Activated T-cell treated with anti-CD3 and anti-CD28 coated beads, Interleukin-2, amount 50 U/mL, for 1 hour (primary cell): ENCODE results near the gene PICK1.

Experiments
- DNase-seq: peaks from one replicate; pipeline ENCODE4 v3.0.0-alpha.2; 2020

PICK1 gene

DNA sequence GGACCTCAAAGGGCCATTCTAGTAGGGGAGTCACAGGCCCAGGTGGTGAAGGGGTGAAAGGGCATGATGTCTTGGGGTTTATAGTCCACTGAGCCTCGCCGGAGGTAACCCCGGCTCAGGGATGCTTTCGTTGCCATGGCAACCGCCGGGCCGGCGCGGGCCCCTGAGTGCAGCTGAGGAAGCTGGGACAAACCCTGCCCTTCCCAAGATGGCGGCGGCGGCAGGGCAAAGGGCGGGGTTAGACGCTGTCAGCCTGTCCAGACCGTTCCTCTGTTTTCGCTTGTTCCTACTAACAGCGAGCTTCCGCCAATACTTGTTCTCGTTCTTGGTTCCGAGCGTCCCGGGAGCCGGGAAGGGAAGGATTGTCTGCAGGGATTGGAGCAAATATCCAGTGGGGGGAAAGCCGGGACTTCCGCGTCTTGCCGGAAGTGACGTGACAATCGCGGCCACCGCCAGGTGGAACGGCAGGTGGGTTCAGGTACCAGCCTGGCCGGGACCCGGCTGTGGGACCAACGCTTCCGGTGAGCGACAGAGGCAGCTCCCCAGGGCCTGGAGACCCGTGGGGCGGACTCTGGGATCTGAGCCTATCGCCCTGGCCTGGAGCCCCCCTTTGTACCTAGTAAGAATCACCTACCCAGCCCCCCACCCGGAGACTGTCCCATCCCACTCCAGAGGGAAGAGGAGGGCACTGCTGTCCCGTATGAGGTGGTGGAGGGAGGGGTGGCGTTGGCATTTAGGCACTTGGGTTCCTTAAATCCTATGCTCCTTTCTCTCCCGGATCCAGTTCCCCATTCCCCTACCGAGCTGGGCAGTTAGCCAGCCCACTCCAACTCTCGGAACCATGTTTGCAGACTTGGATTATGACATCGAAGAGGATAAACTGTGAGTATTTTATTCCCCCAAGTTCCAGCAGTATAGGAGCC lies at the start of gene PICK1:
Gene PICK1, plus strand, starts transcription at position 436 of the 923 bp plus-strand sequence. Its CDS starts 406 bp downstream, at position 842.
- DNase-seq = peak; percentile 83

DNA sequence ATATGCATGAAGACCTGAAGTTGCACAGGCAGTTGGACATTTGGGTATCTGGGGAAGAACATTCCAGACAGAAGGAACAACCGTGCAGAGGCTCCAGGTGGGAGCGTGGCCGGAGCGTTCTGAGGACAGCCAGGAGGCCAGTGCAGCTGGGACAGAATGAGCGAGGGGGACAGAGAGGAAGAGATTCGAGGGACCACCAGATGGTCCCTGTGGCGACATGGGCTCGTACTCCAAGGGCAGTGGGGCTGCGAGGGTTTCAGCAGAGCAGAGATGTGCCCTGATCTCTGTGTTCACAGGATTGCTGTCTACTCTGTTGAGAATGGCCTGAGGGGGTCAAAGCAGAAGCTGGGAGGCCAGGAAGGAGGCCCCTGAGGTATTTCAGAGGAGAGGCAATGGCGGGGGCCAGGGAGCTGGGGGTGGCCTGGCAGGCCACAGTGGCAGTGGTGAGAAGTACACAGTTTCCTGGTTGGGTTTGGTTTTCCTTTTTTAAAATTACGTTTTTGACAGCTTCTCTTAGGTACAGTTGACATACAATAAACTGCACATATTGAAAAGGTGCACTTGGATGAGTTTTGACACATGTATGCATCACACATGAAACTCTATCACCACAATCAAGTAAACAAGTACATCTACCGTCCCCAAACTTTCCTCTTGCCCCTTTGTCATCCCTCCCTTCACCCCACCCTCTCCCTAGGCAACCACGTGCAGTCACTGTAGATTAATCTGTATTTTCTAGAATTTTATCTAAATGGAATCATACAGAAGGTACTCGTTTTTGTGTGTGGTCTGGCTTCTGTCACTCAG lies 48.0 kb upstream of the PICK1 start:
- DNase-seq = no peak

GRCh38 chr22:38012604-38013072 lies 44.6 kb upstream of the PICK1 start:
- DNase-seq = no peak

DNA sequence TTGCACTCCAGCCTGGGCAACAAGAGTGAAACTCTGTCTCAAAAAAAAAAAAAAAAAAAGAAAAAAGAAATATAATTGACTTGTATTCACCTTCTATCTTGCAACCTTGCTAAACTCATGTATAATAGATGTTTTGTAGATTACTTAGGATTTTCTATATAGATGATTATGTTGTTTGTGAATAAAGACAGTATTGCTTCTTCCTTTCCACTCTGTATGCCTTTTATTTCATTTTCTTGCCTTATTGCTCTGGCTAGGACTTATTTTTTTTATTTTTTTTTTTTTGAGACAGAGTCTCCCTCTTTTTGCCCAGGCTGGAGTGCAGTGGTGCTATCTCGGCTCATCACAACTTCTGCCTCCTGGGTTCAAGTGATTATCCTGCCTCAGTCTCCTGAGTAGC lies 43.1 kb upstream of the PICK1 start:
- no peak for DNase-seq

DNA sequence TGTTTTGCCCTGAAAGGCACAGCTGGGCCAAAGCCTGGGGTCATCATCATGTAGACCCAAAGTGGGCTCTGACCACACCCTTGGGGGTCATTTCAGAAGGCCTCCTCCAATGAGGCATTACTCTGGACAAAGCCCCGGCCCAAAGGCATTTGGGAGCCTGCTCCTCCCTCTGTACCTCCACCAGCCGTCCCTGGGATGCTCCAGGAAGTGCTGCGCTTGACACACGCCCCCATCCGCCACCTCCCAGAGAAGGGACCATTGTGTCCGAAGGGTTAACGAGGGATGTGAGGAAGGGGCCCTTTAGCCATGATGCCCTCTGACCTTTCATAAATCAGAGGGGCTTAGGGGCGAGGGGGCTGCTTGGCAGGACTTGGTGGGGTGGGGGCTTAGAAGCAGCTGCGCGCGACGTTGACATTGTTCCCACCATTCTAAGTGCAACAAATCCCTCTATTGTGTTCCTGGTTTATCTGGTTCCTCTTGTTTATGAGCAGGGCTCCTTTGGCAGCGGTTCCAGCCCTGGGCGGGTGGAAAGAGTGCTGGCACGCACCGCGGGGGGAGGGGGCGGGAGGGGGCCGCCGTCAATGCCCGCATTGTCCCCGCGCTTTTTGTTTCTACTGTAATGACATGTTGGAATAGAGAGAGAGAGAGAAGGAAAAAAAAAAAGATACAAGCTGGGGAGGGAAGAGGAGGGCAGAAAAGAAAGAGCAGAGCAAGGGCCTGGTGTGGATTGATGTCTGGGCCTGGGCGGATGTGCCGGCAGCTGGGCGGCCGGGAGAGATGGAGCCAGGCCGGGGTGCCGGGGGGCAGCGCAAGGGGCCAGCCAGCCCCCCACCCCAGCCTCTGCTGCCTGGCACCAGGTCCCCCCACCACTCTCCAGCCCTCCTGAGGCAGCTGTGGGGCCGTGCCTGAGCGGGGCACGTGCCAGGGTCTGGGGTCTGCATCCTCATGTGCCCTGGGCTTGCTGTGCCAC lies 40.7 kb upstream of the PICK1 start:
- no peak for DNase-seq

DNA sequence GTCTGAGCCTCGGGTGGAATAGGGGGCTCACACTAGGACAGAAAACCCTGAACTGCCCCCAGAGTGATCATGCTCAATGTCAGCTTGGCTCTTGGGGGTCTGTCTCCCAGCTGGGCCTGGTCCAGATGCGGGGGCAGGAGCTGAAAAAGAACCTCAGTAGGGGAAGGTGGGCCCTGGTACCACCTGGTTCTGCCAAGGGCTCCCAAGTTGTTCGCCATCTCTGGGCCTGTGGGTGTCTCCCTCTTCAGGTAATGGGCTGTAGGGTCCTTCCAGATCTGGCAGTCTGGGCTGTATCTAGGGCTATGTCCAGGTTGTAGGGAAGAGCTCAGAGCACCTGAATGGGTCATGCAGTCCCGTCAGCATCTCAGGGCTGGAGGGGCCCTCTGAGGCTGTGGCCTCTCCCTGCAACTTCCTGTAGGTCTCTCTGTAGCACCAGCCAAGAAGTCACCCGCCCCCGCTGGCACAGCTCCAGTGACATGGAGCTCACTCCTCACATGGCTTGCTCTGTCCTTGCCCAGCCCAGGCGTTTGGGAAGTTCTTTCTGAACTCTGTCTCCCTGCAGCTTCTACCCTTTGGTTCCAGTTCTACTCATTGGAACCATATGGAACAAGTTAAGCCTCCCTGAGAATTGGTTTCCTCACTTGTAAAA lies 39.8 kb upstream of the PICK1 start:
- DNase-seq = no peak

DNA sequence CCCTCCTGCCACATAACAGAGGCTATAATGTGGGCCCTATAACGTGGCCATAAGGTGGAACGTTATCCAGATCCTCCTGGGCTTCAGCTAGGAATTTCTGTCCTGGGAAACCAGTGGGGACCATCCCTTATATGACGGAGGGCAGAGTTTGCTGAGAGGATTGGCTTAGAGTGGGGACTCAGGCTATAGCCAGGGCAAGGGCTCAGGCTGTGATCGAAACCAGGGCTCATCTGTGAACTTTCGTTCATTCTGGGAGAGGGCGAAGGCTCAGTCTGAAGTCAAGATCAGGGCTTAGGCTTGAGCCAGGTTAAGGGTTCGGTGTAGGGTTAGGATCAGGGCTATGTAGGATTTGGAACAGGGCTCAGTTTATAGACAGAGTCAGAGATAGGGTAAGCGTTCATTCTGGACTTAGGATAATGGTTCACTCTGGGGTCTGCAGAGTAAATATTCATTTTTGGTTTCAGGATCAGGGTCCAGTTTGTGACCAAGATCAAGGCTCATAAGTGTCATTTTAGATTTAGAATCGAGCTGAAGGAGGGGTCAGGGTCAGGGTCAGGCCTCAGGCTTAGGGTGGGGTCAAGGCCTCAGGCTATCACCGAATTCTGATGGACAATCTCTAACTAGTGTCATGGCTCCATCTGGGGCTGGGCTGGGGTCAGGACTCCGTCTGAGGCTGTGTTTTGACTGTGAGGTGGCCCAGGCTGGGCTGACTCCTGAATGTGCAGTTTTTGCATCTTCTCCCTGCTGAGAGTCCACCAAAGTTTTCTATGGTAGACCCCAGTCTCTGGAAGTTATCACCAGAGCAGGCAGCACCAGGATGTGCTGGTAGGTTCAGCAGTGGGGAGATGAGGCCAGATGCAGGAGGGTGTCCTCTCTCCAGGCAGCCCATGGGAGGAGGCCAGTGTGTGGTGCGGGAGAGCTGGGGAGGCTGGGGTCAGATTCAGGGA lies 39.0 kb upstream of the PICK1 start:
- DNase-seq = no peak

GRCh38 chr22:38018938-38019827 lies 38.0 kb upstream of the PICK1 start:
- DNase-seq = no peak

DNA sequence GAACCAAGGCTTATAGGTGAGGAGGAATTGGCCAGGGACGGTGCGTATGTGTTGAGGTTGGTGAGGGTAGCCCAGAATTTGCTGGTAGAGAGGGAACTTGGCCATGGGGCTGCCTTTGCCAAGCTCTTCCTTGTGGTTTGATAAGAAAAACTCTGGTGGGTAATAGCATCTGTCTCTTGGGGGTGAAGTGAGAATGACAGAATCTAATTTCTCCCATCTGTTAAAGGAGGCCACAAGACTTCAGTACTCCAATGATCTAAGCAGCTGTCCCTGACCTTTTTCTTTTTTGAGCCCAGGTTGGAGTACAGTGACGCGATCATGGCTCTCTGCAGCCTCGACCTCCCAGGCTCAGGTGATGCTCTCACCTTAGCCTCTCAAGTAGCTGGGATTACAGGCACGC lies 36.0 kb upstream of the PICK1 start:
- no peak for DNase-seq

- no peak for DNase-seq
Measured at GRCh38 chr22:38023045-38023444, 34.2 kb upstream of the PICK1 start.

- DNase-seq = no peak
Measured at GRCh38 chr22:38025514-38025913, 31.7 kb upstream of the PICK1 start.

GRCh38 chr22:38026130-38027111 lies 30.8 kb upstream of the PICK1 start:
- no peak for DNase-seq

GRCh38 chr22:38027487-38027886 lies 29.7 kb upstream of the PICK1 start:
- no peak for DNase-seq

DNA sequence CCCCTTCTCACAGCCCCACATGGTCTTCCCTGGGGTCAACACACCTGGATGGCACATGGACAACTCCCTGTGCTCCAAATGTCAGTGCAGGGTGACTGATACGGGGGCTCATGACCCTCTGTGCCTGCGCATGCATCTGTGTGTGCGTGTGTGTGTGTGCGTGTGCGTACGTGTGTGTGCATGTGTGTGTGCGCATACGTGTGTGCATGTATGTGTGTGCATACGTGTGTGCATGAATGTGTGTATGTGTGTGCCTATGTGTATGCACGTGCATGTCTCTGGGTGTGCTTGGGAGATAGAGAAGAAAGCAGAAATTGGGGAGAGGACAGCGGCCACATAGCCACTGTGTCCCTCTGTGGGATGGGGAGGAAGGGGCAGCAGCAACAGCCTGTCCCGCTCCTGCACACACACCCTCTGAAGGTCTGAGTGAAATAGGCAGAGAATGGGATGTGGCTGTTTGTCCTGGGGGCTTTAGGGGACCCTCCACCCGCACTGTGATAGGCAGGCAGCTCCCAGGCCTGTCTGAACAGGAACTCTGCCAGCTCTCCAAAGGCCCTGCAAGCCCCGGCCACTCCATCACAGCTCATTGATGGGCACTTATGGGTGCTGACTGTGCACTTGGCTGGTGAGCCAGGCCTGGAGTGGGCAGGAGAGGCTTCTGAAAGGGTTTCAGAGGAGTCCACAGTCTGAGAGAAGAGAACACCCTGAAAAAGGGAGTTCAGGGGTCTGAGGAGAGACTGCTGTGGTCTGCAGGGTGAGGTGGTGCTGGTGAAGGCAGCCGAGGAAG lies 28.7 kb upstream of the PICK1 start:
- no peak for DNase-seq

GRCh38 chr22:38029370-38029769 lies 27.8 kb upstream of the PICK1 start:
- DNase-seq = no peak

DNA sequence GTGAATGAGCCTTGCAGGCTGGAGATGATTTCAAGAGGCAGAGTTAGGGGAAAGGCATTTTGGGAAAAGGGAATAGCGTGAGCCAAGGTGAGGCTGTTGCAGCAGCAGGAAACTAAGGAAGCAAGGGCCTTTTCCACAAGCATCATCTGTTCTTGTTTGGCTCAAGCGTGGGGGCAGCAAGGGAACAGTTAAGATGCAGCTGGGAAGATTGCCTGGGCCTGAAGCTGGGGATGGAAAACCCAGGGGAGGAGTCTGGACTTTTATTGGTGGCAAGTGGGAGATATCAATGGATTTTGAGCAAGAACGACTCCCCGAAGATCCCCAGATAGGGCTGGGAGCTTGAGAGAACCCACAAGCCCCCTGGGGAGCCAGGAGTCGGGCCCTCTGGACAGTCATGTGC lies 27.3 kb upstream of the PICK1 start:
- no peak for DNase-seq

DNA sequence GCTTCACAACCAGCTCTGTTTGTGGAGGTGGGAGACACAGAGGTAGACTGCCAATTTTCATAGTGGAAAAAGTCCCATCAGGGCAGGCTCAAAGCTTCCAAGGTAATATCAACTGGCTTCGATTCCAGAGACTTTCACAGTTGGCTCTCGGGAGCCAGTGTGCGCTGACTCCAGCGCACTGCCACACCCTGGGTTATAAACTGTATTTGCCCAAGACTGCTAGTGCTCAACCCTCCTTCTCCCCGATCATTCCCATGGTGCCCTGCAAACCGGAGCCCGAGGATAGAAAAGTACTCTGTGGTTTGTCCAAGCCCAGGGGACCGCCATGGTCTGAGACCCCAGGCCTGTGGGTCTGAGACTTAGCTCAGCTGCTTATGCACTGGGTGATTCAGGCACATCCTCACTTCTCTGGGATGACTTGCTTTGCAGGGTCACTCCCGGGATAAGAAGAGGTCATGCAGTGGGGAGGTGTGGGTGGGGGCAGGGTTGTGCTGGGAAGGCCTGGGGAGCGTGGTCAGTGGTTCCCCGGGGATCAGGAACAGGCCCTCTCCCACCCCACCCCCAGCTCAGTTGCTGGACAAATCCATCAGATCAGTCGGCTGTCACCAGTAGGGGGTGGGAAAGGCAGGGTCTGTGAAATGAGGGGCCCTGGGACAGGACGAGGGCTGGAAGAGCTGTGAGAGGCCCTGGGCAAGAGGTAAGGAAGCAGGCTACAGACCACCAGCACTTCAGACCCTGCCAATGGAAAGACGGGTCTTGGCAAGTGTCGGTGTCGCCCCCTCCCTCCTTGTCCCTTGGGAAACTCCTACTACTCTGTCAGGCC lies 26.7 kb upstream of the PICK1 start:
- DNase-seq = no peak
